Measurements from ENCODE around the gene OR1K1.
A peak's percentile ranks its signal among the peaks of the same experiment; 100 is the strongest.
"Not testable (repeated sequence)": the region's sequence is repeated elsewhere in the genome, so short reads cannot be mapped to it uniquely, and the experiment has no call there.

The OR1K1 gene

GRCh38 chr9:122814545-122814944 lies 14.6 kb downstream of the OR1K1 start:
- DNase-seq, result no peak

GRCh38 chr9:122815544-122815943 lies 15.6 kb downstream of the OR1K1 start:
- DNase-seq, result no peak

GRCh38 chr9:122816163-122816867 lies 16.4 kb downstream of the OR1K1 start:
- no peak for DNase-seq

- no peak for DNase-seq
These were observed 19.4 kb downstream of the OR1K1 start for GRCh38 chr9:122819326-122819725.

GRCh38 chr9:122819791-122820489 lies 20.0 kb downstream of the OR1K1 start:
- no peak for DNase-seq

GRCh38 chr9:122820490-122820845 lies 20.5 kb downstream of the OR1K1 start:
- DNase-seq, result no peak

- peak; percentile 82 for DNase-seq
These were observed 21.5 kb downstream of the OR1K1 start for GRCh38 chr9:122821278-122821943.

GRCh38 chr9:122822056-122822455 lies 22.1 kb downstream of the OR1K1 start:
- peak; percentile 68 for DNase-seq

- no peak for DNase-seq
These were observed 23.0 kb downstream of the OR1K1 start for GRCh38 chr9:122822938-122823337.

- peak; percentile 47 for DNase-seq
These were observed 27.8 kb downstream of the OR1K1 start for GRCh38 chr9:122827761-122828093.

- DNase-seq, result not testable (repeated sequence)
These were observed 29.0 kb downstream of the OR1K1 start for GRCh38 chr9:122828965-122829284.

- no peak for DNase-seq
These were observed 32.3 kb downstream of the OR1K1 start for GRCh38 chr9:122832194-122832593.

GRCh38 chr9:122835313-122835731 lies 35.4 kb downstream of the OR1K1 start:
- peak; percentile 18 for DNase-seq

GRCh38 chr9:122837266-122837850 lies 37.4 kb downstream of the OR1K1 start:
- DNase-seq, result no peak

GRCh38 chr9:122838441-122838840 lies 38.5 kb downstream of the OR1K1 start:
- not testable (repeated sequence) for DNase-seq

- DNase-seq, result no peak
These were observed 41.6 kb downstream of the OR1K1 start for GRCh38 chr9:122841501-122841900.

GRCh38 chr9:122844137-122844536 lies 44.2 kb downstream of the OR1K1 start:
- no peak for DNase-seq

- DNase-seq, result no peak
These were observed 45.2 kb downstream of the OR1K1 start for GRCh38 chr9:122845116-122845515.

GRCh38 chr9:122846371-122846940 lies 46.5 kb downstream of the OR1K1 start:
- no peak for DNase-seq

- DNase-seq, result no peak
These were observed 48.5 kb downstream of the OR1K1 start for GRCh38 chr9:122848256-122848943.

Measured in NCI-H82 (cell line).